HG02623 (cell line): ENCODE measurements around the gene UTY.
"Not testable (repeated sequence)": the region's sequence is repeated elsewhere in the genome, so short reads cannot be mapped to it uniquely, and the experiment has no call there.

ENCODE experiments used
- ATAC-seq: cut with Tn5 transposase; IDR thresholded peaks from one replicate; pipeline ENCODE4 v1.9.1; 2021; ENCODE audit warnings: moderate library complexity; ENCODE audit not compliant: unreplicated experiment

UTY gene

GRCh38 chrY:13312966-13313365 lies 166.9 kb downstream of the UTY start:
- no peak for ATAC-seq

- no peak for ATAC-seq
Observed at GRCh38 chrY:13307959-13308358, 171.9 kb downstream of the UTY start.

- no peak for ATAC-seq
Observed at GRCh38 chrY:13300795-13301194, 179.0 kb downstream of the UTY start.

- ATAC-seq = no peak
Observed at GRCh38 chrY:13299411-13299810, 180.4 kb downstream of the UTY start.

- ATAC-seq = no peak
Observed at GRCh38 chrY:13296176-13296890, 183.5 kb downstream of the UTY start.

GRCh38 chrY:13295026-13295425 lies 184.8 kb downstream of the UTY start:
- no peak for ATAC-seq

- ATAC-seq = no peak
Observed at GRCh38 chrY:13291199-13291598, 188.6 kb downstream of the UTY start.

GRCh38 chrY:13282151-13283054 lies 197.4 kb downstream of the UTY start:
- ATAC-seq = not testable (repeated sequence)

GRCh38 chrY:13279561-13279960 lies 200.3 kb downstream of the UTY start:
- ATAC-seq = no peak

GRCh38 chrY:13271706-13272105 lies 208.1 kb downstream of the UTY start:
- no peak for ATAC-seq

GRCh38 chrY:13253941-13254440 lies 225.8 kb downstream of the UTY start:
- ATAC-seq = not testable (repeated sequence)

GRCh38 chrY:13250421-13250820 lies 229.4 kb downstream of the UTY start:
- ATAC-seq = no peak

GRCh38 chrY:13243716-13244115 lies 236.1 kb downstream of the UTY start:
- no peak for ATAC-seq

GRCh38 chrY:13233901-13234300 lies 245.9 kb downstream of the UTY start:
- no peak for ATAC-seq

- no peak for ATAC-seq
Observed at GRCh38 chrY:13233118-13233517, 246.7 kb downstream of the UTY start.

GRCh38 chrY:13227354-13227953 lies 252.4 kb downstream of the UTY start:
- no peak for ATAC-seq

- no peak for ATAC-seq
Observed at GRCh38 chrY:13210961-13211646, 268.7 kb downstream of the UTY start.

- no peak for ATAC-seq
Observed at GRCh38 chrY:13205214-13205613, 274.6 kb downstream of the UTY start.
